ENCODE data around the gene SLC25A30. TPM values are rescaled to one million over a fixed set of nuclear protein-coding genes. Genes with fewer than 3 reads are reported as not detected.

The SLC25A30 gene
- total and polyA plus RNA-seq, 2 of the 13 experiments (the other 11 are each of a cell fraction or from before 2014, with no cell fraction given) = 19.6 to 22.5 TPM

DNA sequence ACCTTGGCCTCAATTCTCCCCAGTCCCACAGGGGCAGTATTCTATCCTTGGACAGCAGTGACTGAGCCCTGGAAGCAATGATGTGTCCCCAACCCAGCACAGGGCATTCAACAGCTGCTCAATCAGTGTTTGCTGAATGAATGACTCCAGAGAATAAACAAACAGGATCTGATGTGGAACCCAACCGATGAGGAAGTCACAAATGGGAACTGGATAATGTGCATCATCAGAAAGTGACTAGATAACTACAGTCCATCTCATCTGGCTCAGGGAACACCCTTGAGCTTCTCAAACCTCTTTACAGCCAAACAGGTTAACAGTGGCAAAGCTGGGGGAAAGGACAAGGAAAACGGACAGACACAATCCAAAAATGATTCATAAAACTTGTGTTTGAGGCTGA is 8.2 kb downstream of the SLC25A30 start (continued):
- TF ChIP-seq, protein P1, sequence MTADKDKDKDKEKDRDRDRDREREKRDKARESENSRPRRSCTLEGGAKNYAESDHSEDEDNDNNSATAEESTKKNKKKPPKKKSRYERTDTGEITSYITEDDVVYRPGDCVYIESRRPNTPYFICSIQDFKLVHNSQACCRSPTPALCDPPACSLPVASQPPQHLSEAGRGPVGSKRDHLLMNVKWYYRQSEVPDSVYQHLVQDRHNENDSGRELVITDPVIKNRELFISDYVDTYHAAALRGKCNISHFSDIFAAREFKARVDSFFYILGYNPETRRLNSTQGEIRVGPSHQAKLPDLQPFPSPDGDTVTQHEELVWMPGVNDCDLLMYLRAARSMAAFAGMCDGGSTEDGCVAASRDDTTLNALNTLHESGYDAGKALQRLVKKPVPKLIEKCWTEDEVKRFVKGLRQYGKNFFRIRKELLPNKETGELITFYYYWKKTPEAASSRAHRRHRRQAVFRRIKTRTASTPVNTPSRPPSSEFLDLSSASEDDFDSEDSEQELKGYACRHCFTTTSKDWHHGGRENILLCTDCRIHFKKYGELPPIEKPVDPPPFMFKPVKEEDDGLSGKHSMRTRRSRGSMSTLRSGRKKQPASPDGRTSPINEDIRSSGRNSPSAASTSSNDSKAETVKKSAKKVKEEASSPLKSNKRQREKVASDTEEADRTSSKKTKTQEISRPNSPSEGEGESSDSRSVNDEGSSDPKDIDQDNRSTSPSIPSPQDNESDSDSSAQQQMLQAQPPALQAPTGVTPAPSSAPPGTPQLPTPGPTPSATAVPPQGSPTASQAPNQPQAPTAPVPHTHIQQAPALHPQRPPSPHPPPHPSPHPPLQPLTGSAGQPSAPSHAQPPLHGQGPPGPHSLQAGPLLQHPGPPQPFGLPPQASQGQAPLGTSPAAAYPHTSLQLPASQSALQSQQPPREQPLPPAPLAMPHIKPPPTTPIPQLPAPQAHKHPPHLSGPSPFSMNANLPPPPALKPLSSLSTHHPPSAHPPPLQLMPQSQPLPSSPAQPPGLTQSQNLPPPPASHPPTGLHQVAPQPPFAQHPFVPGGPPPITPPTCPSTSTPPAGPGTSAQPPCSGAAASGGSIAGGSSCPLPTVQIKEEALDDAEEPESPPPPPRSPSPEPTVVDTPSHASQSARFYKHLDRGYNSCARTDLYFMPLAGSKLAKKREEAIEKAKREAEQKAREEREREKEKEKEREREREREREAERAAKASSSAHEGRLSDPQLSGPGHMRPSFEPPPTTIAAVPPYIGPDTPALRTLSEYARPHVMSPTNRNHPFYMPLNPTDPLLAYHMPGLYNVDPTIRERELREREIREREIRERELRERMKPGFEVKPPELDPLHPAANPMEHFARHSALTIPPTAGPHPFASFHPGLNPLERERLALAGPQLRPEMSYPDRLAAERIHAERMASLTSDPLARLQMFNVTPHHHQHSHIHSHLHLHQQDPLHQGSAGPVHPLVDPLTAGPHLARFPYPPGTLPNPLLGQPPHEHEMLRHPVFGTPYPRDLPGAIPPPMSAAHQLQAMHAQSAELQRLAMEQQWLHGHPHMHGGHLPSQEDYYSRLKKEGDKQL (CRISPR knock-in tag; IDR thresholded peaks at IDR 0.05; ENCODE audit: low read depth) = no peak
- TF ChIP-seq KAT7 (CRISPR knock-in tag; IDR thresholded peaks at IDR 0.05; ENCODE audit: borderline replicate concordance) = no peak
- TF ChIP-seq ZNF563 (CRISPR knock-in tag; IDR thresholded peaks at IDR 0.05) = no peak
- no peak for TF ChIP-seq PHB2 (IDR thresholded peaks at IDR 0.05; ENCODE audit: partially characterized antibody)

DNA sequence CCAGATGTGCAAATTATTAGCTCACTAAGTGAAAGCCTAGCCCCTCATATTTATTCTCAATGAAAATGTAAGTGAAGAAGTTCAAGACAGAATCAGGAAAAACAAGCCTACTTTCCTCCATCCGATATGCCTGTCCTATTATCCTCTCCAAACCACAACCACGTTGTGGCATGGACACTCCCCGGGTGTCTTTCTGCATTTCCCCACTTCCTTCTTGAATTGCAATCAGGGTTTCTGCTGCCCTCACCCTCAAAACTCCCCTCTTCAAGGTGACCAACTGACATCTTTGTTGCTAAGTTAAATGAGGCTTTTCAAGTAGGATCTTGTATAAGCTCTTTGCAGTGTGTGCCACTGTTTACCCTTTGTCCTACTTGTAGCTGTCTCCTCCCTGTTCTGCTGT is 11.8 kb downstream of the SLC25A30 start:
- intact Hi-C loops (cut with micrococcal nuclease; ENCODE audit: unreplicated experiment) = no loop called here
- Histone ChIP-seq H2AFZ (ENCODE audit: low read length) (no peak overlapping the region), H3K4me1 (ENCODE audit: insufficient read depth, low read length) (no peaks in the 10 kb centered on the region), H3K36me3 (replicated peaks in 1 of 2; ENCODE audit: control insufficient read depth in 1 of 2, insufficient read depth in 2 of 2, low read length in 2 of 2) (peaks cover 22 to 80% of the 10 kb centered on the region in 2 experiments), H3K27ac (ENCODE audit: extremely low read length, insufficient read depth, low read length) (no peak overlapping the region), H3K4me2 (ENCODE audit: low read depth, low read length) (no peak overlapping the region), H3K9ac (ENCODE audit: insufficient read depth, low read depth, low read length) (no peak overlapping the region), H4K20me1 (ENCODE audit: insufficient read depth, low read length) (no peaks in the 10 kb centered on the region), H3K79me2 (ENCODE audit: insufficient read depth, low read length) (peaks cover 8% of the 10 kb centered on the region), H3K27me3 (ENCODE audit: control insufficient read depth in 1 of 2, insufficient read depth in 2 of 2, low read length in 2 of 2) (no peaks in the 10 kb centered on the region), H3K9me3 (ENCODE audit: low read length) (no peaks in the 10 kb centered on the region), H3K4me3 (replicated peaks in 1 of 3; ENCODE audit: insufficient read depth in 1 of 3, low read depth in 2 of 3, low read length in 3 of 3) (no peak overlapping the region)
- no TSS peak for BruUV-seq (replicated peaks)
- CTCF ChIA-PET (ENCODE audit: low intra/inter-chr PET ratio, low total read pairs) = no interaction called here
- POLR2A ChIA-PET = no interaction called here
- in situ Hi-C loops (cut with HindIII; ENCODE audit: extremely low pct_ligation_motif_present, low pct_unique_long_range_greater_than_20kb) = no loop called here
- FAIRE-seq (no peak), DNase-seq (ENCODE audit: low spot score) (no peak), ATAC-seq (no peak)
- TF ChIP-seq PHF8 (CRISPR knock-in tag; IDR thresholded peaks at IDR 0.05) (no peak), TCF7 (IDR thresholded peaks at IDR 0.05; ENCODE audit: low read depth) (no peak), ZC3H4 (CRISPR knock-in tag; IDR thresholded peaks at IDR 0.05; ENCODE audit: borderline replicate concordance) (no peak)
- TF ChIP-seq, protein P2, sequence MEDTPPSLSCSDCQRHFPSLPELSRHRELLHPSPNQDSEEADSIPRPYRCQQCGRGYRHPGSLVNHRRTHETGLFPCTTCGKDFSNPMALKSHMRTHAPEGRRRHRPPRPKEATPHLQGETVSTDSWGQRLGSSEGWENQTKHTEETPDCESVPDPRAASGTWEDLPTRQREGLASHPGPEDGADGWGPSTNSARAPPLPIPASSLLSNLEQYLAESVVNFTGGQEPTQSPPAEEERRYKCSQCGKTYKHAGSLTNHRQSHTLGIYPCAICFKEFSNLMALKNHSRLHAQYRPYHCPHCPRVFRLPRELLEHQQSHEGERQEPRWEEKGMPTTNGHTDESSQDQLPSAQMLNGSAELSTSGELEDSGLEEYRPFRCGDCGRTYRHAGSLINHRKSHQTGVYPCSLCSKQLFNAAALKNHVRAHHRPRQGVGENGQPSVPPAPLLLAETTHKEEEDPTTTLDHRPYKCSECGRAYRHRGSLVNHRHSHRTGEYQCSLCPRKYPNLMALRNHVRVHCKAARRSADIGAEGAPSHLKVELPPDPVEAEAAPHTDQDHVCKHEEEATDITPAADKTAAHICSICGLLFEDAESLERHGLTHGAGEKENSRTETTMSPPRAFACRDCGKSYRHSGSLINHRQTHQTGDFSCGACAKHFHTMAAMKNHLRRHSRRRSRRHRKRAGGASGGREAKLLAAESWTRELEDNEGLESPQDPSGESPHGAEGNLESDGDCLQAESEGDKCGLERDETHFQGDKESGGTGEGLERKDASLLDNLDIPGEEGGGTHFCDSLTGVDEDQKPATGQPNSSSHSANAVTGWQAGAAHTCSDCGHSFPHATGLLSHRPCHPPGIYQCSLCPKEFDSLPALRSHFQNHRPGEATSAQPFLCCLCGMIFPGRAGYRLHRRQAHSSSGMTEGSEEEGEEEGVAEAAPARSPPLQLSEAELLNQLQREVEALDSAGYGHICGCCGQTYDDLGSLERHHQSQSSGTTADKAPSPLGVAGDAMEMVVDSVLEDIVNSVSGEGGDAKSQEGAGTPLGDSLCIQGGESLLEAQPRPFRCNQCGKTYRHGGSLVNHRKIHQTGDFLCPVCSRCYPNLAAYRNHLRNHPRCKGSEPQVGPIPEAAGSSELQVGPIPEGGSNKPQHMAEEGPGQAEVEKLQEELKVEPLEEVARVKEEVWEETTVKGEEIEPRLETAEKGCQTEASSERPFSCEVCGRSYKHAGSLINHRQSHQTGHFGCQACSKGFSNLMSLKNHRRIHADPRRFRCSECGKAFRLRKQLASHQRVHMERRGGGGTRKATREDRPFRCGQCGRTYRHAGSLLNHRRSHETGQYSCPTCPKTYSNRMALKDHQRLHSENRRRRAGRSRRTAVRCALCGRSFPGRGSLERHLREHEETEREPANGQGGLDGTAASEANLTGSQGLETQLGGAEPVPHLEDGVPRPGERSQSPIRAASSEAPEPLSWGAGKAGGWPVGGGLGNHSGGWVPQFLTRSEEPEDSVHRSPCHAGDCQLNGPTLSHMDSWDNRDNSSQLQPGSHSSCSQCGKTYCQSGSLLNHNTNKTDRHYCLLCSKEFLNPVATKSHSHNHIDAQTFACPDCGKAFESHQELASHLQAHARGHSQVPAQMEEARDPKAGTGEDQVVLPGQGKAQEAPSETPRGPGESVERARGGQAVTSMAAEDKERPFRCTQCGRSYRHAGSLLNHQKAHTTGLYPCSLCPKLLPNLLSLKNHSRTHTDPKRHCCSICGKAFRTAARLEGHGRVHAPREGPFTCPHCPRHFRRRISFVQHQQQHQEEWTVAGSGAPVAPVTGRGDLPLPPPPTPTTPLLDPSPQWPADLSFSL (CRISPR knock-in tag; IDR thresholded peaks at IDR 0.05) = no peak
- 91% methylated on average over 3 of the region's 3 CpGs for WGBS (ENCODE audit: low lambda C conversion rate)

Measured in HepG2 (cell line).